Left kidney (tissue), 8 donors: Measurements from ENCODE around the gene CLDN5. TPM values are rescaled to one million over a fixed set of nuclear protein-coding genes. Genes with fewer than 3 reads are reported as not detected.

Experiments
- DNase-seq: peaks from one replicate; pipeline ENCODE4 v3.0.0-alpha.2; 2013
- long read RNA-seq, 8 donors: transcript quantifications; one replicate each; lab custom pipeline, GENCODE V29; 2026
- polyA plus RNA-seq: library from polyadenylated mRNA; unstranded; fragments of 120-200 nt; gene quantifications from one replicate; pipeline ENCODE4 v1.2.1, GENCODE V29; 2013; ENCODE audit not compliant: insufficient read length

The CLDN5 gene, protein sequence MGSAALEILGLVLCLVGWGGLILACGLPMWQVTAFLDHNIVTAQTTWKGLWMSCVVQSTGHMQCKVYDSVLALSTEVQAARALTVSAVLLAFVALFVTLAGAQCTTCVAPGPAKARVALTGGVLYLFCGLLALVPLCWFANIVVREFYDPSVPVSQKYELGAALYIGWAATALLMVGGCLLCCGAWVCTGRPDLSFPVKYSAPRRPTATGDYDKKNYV
- 17.5 TPM for polyA plus RNA-seq
- long read RNA-seq, donor 1, transcript CLDN5-201 (1 exons, 2,357 nt), result major isoform, 103 of 110 reads
- long read RNA-seq, donor 1, transcript CLDN5-203 (2 exons, 1,760 nt), result minor isoform, 7 of 110 reads
- long read RNA-seq, donor 1, partial matches to known transcripts, result 0 of 110 reads
- long read RNA-seq, donor 1, other reads (novel, unspliced or antisense), result 0 of 110 reads
- long read RNA-seq, donor 2, transcript CLDN5-203 (2 exons, 1,760 nt), result minor isoform, 6 of 51 reads
- long read RNA-seq, donor 2, transcript CLDN5-201 (1 exons, 2,357 nt), result major isoform, 45 of 51 reads
- long read RNA-seq, donor 2, partial matches to known transcripts, result 0 of 51 reads
- long read RNA-seq, donor 2, other reads (novel, unspliced or antisense), result 0 of 51 reads
- long read RNA-seq, donor 3, transcript CLDN5-201 (1 exons, 2,357 nt), result major isoform, 49 of 49 reads
- long read RNA-seq, donor 3, partial matches to known transcripts, result 0 of 49 reads
- long read RNA-seq, donor 3, other reads (novel, unspliced or antisense), result 0 of 49 reads
- long read RNA-seq, donor 4, transcript CLDN5-201 (1 exons, 2,357 nt), result major isoform, 13 of 13 reads
- long read RNA-seq, donor 4, partial matches to known transcripts, result 0 of 13 reads
- long read RNA-seq, donor 4, other reads (novel, unspliced or antisense), result 0 of 13 reads
- long read RNA-seq, donor 5, transcript CLDN5-201 (1 exons, 2,357 nt), result major isoform, 139 of 145 reads
- long read RNA-seq, donor 5, transcript CLDN5-203 (2 exons, 1,760 nt), result minor isoform, 6 of 145 reads
- long read RNA-seq, donor 5, partial matches to known transcripts, result 0 of 145 reads
- long read RNA-seq, donor 5, other reads (novel, unspliced or antisense), result 0 of 145 reads
- long read RNA-seq, donor 6, transcript CLDN5-201 (1 exons, 2,357 nt), result major isoform, 112 of 115 reads
- long read RNA-seq, donor 6, partial matches to known transcripts, result 0 of 115 reads
- long read RNA-seq, donor 6, other reads (novel, unspliced or antisense), result 0 of 115 reads
- long read RNA-seq, donor 7, transcript CLDN5-201 (1 exons, 2,357 nt), result major isoform, 94 of 97 reads
- long read RNA-seq, donor 7, partial matches to known transcripts, result 0 of 97 reads
- long read RNA-seq, donor 7, other reads (novel, unspliced or antisense), result 0 of 97 reads
- long read RNA-seq, donor 8, transcript CLDN5-201 (1 exons, 2,357 nt), result major isoform, 23 of 23 reads
- long read RNA-seq, donor 8, partial matches to known transcripts, result 0 of 23 reads
- long read RNA-seq, donor 8, other reads (novel, unspliced or antisense), result 0 of 23 reads

- DNase-seq, result no peak
These were observed at the start of gene CLDN5 for GRCh38 chr22:19524170-19525115. Gene CLDN5, minus strand, starts transcription at chr22:19524410. Its CDS starts 155 bp downstream, at chr22:19524255.

DNA sequence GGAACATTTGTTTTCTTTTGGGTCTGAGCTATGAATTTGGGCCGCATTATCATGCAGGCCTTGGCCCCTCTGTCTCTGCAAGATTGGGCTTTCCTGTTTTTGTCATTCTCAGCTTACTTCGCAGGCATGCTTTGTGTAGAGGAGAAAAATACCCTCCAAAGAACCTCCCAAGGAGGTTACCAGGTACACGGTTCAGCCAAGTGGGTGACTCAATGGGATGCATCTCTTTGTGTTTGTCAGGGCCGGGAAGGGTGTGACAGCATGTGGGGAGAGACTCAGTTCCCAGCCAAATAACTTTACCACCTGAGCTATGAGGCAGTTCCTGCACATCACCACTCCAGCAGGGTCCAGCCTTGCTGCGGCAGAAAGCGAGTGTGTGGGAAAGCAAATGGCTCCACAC is 47.8 kb upstream of the CLDN5 start:
- no peak for DNase-seq

GRCh38 chr22:19571207-19571795 is 47.1 kb upstream of the CLDN5 start:
- DNase-seq, result no peak

DNA sequence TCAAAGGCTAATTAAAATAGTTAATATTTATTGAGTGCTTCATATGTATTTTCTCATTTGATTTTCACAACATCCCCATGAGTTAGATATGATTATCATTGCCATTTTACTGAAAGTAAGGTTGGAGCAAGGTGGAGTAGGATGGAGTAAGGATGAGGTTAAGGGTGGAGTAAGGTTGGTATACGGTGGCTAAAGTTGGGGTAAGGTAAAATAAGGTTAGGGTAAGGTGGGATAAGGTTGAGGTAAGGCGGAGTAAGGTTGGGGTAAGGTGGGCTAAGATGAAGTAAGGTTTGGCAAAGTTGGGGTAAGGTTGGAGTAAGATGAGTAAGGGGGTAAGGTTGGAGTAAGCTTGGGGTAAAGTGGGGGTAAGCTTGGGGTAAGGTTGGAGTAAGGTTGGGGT is 45.8 kb upstream of the CLDN5 start:
- no peak for DNase-seq

GRCh38 chr22:19569276-19569640 is 45.0 kb upstream of the CLDN5 start:
- DNase-seq, result no peak

DNA sequence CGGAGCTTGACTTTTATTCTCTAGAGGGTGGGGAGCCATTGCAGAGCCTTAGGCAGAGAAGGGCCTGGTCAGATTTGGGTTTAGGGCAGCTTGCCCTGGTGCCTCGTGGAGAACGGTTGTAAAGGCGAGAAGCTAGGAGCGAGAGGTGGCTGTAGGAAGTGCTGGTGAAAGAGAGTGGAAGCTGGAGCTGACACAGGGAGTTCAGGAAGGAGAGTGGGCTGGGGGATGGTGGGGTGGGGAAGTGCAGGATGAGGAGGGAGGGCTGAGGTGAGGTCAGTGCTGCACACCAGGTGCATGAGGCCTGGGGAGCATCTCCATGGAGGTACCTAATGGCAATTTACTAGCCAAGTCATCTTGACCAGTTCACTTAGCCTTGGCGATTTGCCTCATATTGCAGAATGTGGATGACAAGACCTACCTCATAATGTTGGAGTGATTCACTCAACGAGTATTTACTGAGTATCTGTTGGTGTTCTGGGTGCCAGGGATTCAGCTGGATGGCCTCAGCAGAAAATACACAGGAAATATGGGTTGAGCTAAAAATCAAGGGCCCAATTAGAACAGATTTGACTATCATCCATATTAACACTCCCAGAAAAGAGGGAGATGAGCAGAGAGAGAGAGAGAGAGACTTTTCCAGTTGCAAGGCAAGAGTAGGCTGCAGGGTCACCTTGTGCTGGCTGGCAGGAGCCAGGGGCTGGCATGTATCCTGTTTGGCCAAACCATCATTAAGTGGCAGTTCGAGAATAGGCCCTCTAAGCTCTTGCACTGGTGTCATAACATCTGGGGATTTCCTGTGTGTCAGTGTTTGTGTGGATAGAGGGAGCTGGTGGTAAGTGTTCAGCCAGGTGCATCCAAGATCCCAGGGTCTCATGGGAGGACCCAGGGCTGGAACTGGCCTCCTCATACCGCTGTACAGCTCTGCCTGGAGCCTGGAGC is 44.4 kb upstream of the CLDN5 start:
- no peak for DNase-seq

- no peak for DNase-seq
These were observed 43.2 kb upstream of the CLDN5 start for GRCh38 chr22:19567157-19568009.

DNA sequence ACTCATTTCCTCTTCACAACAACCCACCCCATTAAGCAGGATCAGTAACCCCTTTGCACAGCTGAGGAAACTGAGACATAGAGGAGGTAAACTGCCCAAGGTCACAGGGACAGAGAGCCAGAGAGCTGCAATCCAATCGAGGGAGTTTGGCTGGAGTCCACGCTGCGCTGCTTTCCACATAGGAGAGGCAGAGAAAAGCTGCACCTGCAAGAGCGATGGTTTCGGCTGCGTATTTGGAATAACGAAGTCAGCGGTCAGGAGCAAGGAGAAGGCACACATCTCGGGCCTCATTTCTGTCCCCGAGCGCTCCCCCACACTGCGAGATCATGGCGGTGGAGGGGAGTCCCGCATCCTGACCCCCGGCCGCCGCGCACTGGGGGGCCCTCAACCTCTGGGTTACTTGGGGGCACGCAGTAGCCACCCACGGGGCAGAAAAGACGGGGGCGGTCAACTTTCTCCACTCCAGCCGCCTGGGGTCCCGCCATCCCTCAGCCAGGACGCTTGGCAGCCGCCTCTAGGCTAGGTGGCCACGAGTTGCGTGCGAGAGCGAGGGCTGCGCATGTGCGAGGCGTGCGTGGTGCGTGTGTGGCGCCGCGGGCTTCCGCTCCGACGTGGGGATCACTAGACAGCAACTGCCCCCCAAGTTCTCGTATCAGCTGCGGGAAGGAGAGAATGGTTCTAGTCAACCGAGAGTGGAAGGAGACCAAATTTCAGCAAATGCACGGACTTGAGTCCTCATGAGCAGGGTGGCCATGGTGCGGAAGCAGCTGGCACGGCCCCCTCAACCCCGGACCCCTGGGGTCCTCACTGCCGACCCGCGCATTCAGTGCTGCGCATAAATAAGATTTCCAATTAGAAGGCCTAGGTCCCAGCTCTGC is 42.3 kb upstream of the CLDN5 start:
- peak; percentile 6 for DNase-seq

- DNase-seq, result no peak
These were observed 41.4 kb upstream of the CLDN5 start for GRCh38 chr22:19565382-19566278.

GRCh38 chr22:19559956-19560355 is 35.7 kb upstream of the CLDN5 start:
- no peak for DNase-seq

GRCh38 chr22:19559324-19559811 is 35.2 kb upstream of the CLDN5 start:
- DNase-seq, result no peak

DNA sequence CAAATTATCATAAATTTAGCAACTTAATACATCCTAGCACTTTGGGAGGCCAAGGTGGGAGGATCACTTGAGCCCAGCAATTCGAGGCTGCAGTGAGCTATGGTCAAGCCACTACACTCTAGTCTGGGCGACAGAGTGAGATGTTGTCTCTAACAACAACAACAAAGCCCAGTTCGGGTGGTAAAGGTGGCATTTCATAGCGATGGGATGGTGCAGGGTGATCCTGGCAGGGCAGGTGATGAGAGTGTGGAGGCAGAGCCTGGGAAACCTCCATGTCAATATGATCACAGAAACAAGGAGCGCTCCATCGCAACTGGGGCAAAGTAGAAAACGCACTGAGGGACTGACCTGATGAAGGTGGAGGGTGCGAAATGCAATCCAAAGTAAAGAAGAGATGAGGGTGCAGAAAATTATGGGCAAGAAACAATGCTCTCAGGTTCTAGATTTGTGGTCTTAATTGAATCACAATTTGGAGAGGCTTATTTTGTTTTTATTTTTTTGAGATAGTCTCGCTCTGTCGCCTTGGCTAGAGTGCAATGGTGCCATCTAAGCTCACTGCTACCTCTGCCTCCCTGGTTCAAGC is 32.8 kb upstream of the CLDN5 start:
- DNase-seq, result no peak

DNA sequence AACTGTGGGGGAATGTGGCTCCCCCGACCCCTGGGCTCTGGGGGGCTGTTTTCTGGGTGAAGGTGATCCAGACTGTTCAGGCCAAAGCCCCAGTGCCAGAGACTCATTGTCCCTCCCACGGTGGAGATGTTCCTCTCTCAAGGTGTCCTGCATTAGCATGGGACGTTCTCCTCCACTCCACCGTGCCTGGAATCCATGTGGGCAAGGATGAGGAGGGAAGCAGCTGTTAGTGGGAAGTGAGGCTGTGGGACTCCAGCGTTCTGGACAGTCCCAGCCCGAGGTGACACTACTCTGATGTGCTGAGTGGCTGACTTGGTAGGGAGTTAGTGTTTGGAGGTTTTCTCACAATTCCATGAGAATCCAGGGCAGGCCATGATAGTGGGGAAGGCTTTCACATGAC is 31.4 kb upstream of the CLDN5 start:
- no peak for DNase-seq

GRCh38 chr22:19554834-19555404 is 30.7 kb upstream of the CLDN5 start:
- no peak for DNase-seq

DNA sequence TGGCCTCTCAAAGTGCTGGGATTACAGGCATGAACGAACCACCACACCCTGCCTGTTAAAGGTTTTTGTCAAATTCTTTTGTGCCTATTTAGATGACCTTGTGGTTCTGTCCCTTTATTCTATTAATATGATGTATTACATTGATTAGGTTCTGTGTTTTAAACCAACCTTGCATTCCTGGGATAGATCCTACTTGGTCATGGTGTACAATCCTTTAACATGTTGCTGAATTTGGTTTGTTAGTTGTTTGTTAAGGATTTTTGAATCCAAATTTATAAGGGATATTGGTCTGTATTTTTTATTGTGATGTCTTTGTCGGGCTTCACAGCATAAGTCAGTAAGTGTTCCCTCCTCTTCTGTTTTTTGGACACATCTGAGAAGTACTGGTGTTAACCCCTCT is 29.0 kb upstream of the CLDN5 start:
- no peak for DNase-seq
